Ammon's horn (tissue), 1 donor: Measurements from ENCODE around the gene DNMT3B.
A peak's percentile ranks its signal among the peaks of the same experiment; 100 is the strongest.
"Not testable (repeated sequence)": the region's sequence is repeated elsewhere in the genome, so short reads cannot be mapped to it uniquely, and the experiment has no call there.

Experiments
- DNase-seq: peaks from one replicate; pipeline ENCODE4 v3.0.0-alpha.2; 2016; ENCODE audit warnings: low spot score

DNMT3B gene

DNA sequence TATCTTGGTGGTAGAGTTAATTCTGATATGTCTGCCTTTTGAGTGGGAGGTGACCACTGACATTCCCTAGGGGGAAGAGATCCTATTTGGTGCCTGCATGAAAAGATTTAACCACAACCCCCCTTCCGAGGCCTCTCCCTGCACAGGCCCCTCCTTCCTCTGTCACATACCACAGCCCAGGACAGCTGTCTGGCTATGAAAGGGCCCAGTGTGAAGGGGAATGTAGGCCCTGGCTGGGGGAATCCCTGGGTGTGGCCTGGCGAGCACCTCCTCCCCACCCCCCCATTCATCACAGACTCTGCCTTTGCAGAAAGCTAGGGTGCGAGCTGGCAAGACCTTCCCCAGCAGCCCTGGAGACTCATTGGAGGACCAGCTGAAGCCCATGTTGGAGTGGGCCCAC is 30.1 kb downstream of the DNMT3B start:
- DNase-seq: peak; percentile 31

- DNase-seq: no peak
These were observed 30.7 kb downstream of the DNMT3B start for GRCh38 chr20:32792731-32793458.

GRCh38 chr20:32796383-32796948 is 34.3 kb downstream of the DNMT3B start:
- no peak for DNase-seq

DNA sequence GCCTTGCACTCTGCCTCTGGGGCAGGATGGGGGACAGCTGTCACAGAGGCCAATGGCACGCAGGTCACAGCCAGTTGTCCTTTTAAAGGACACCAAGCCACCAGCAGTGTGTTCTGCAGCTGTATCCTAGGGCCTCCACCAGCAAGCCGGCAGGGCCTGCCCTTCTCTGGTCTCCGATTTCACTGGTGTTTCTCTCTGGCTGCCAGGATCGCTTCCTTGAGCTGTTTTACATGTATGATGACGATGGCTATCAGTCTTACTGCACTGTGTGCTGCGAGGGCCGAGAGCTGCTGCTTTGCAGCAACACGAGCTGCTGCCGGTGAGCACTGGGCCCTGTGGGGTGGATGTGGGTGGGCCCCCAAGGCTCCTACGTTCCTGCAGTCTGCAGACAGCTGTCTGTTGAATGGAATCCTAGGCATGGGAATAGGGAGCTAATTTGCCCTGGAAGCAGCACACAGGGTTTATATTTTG is 34.8 kb downstream of the DNMT3B start:
- DNase-seq: no peak

DNA sequence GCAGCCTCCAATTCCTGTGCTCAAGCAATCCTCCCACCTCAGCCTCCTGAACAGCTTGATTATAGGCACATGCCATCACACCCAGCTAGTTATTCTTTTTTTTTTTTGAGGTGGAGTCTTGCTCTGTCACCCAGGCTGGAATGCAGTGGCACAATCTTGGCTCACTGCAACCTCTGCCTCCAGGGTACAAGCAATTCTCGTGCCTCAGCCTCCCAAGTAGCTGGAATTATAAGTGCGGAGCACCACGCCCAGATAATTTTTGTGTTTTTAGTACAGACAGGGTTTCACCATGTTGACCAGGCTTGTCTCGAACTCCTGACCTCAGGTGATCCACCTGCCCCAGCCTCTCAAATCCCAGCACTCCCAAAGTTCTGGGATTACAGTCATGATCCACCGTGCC is 35.4 kb downstream of the DNMT3B start:
- not testable (repeated sequence) for DNase-seq

DNA sequence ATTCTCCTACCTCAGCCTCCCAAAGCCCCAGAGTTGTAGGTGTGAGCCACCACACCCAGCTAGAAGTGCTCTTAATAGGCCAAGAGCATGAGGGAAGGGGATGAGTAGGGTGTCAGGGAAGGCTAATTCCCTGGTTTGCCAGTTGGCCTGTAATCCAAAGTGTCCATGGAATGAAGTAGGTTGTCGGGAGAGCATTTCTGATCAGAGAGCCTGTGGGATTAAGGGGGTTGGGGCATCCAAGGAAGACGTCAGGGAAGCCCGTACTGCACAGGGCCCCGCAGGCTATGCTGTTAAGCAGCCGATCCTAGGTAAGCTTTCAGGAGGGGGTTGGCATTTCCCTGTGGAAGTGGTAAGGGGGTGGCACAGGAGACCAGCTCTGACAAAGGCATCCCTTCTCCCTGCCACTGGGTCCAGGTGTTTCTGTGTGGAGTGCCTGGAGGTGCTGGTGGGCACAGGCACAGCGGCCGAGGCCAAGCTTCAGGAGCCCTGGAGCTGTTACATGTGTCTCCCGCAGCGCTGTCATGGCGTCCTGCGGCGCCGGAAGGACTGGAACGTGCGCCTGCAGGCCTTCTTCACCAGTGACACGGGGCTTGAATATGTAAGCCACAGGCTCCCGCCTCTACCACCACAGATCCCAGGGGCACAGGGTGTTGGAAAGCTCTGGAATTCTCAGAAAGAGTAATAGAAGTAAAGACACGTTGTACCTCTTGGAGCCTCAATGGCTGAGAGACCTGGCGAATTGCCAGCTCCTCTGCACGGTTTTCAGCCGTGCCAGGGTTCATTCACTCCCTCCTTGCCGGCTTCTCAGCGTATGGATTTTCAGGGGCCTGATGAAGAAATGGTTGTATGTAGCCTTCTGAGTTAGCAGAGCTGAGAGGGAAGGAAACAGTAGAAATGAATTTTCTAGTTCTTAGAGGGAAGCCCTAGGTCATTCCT is 36.1 kb downstream of the DNMT3B start:
- no peak for DNase-seq

- no peak for DNase-seq
These were observed 40.9 kb downstream of the DNMT3B start for GRCh38 chr20:32803092-32803491.

DNA sequence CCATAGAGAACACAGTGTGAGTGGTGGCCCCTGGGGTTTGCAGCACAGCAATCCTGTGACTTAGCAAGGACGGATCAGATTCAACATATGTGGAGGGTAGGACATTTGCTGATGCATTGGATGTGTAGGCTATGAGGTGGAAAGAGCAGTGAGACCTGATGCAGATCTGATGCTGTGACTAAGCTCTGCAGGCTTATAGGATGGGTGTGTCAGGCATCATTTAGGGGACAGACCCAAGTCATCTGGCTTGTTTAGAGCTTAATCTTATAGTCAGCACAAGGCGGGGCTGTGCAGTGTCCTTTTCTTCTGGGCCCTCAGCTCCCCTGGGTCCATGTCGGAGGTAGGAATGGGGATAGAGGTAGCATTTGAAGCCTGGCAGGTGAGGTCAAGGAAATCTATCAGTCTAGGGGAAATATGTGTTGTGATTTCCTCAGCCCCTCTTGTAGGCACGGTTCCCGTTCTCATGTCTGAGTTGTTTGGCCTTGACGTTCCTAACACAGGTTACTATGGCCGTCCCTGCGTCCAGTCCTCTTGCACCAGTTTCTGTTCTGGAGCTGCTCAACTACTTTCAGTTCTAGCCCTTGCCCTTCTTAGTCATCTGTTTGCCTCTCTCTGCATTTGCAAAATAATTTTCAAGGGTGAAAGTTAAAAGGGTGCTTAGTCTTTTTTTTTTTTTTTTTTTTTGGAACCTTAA is 42.0 kb downstream of the DNMT3B start:
- no peak for DNase-seq

GRCh38 chr20:32804817-32805216 is 42.6 kb downstream of the DNMT3B start:
- DNase-seq: no peak

GRCh38 chr20:32805721-32806120 is 43.5 kb downstream of the DNMT3B start:
- DNase-seq: no peak

DNA sequence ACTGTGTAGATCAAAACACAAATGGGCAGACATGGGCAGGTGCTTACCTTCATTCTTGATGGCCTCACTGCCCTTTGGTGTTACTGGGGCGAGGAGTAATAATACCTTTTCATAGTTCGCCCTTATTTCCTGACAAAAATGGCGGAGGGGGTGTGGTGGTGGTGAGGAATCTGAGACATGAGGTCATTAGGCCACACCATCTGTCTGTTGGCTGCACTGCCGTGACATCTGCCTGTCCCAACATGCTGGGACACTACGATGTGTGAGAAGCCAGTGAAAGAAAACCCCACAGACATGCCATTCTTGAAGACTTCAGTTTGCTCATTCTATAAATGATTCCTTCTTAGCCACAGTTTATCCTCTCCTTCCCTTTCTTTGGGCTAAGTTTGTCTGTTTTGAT is 44.2 kb downstream of the DNMT3B start:
- DNase-seq: no peak

GRCh38 chr20:32807706-32808105 is 45.5 kb downstream of the DNMT3B start:
- no peak for DNase-seq

- DNase-seq: no peak
These were observed 46.3 kb downstream of the DNMT3B start for GRCh38 chr20:32808438-32808837.

DNA sequence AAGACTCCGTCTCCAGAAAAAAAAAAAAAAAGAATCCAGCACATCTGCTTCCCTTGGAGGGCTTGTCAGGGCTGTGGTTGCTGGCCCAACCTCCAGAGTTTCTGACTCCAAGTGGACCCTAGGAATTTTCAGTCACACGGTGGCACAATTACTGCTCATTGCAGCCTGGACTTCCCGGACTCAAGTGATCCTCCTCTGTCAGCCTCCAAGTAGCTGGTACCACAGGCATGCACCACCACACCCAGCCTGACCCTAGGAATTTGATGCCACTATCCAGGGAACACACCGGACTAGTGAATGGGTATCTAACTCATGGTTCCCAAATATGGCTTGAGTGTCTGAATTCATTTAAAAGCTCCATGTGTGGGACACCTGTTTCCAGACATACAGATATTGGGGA is 47.7 kb downstream of the DNMT3B start:
- no peak for DNase-seq

DNA sequence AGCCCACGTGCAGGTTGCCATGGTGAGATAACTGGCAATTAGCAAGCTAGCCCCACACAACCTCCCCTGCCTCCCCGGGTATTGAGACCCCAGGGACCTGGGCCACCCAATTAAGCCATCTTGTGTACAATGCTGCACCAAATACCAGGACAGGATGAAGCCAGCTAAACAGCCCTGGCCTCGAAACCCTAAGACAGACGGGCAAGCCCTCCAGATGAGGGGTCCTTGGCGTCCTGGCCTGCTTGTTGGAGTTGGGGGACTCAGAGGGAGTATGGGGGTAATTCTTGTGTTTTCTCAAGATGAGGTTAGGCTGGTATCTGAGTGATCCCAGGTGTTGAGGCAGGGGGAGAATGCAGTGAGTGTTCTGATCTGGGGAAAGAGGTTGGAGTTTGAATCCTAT is 48.8 kb downstream of the DNMT3B start:
- DNase-seq: no peak

DNA sequence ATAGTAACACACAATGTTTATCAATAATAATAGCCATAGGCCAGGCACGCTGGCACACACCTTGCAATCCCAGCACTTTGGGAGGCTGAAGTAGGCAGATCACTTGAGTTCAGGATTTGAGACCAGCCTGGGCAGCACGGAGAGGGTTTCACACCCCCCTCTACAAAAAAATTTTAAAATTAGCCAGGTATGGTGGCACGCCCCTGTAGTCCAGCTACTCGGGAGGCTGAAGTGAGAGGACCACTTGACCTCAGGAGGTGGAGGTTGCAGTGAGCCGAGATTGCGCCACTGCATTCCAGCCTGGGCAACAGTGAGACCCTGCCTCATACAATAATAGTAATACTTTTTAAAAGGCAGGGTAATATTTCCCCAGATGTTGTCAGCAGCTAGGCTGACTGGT is 49.7 kb downstream of the DNMT3B start:
- no peak for DNase-seq

DNA sequence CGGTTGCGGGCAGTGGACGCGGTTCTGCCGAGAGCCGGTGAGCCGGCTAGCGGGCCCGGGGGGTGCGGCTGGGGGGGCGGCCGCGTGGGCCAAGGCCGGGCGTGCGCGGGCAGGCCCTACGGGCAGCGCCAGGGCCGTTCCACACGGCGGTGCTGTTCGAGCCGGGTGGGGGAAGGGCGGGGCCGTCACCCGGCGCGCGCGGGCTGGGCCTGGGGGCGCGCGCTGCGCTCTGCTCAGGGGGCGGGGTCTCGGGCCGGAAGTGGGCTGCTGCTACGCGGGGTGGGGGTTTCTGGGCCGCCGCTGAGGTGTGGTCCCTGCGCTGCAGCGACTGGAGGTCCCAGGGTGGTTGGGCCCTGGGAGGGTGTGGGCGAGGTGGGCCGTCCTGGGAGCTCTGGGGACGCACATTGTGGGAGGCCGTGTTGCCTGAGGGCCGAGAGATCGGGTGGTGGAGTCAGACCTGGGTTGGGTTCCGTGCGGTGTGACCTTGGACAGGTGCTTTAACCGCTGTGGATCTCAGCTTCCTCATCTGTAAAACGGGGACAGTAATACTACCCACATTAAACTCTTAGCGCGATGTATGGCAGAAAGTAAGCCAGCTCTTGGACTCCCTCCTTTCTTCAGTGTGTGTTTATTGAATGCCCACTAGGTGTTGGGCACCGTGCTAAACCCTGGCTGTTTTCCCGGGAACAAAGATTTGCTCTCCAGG is 58.0 kb downstream of the DNMT3B start:
- DNase-seq: peak; percentile 71

- DNase-seq: no peak
These were observed 58.7 kb downstream of the DNMT3B start for GRCh38 chr20:32820698-32821377.

DNA sequence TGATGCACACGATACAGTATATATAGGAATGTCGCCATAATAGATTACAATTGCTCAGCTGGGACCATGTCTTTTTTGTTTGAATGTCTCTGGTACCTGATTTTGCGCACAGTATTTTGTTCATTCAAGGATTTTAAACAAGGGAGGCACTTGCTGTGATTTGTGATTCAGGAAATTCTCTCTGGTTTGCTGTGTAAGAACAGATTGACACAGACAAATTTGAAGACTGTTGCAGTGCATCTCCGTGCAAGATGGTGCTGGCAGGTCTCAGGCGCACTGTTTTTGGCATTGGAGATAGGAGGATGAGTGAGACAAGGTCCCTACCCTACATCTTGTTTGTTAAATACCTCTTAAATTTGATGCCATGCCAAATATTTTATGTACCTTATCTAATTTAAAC is 60.0 kb downstream of the DNMT3B start:
- DNase-seq: no peak

- no peak for DNase-seq
These were observed 60.9 kb downstream of the DNMT3B start for GRCh38 chr20:32823078-32823477.
